BE2C (cell line): ENCODE data around the gene ZNRF2.

Source experiments
- DNase-seq: peaks from one replicate; pipeline ENCODE4 v3.0.0-alpha.2; 2020
- H3K27me3 ChIP-seq: fragments of 250-450 bp; sonication (Bioruptor Pico); 2 replicates; pipeline ENCODE4 v1.5.1; 2020; ENCODE audit warnings: mild to moderate bottlenecking
- H3K36me3 ChIP-seq: fragments of 250-450 bp; sonication (Bioruptor Pico); 2 replicates; pipeline ENCODE4 v1.5.1; 2020; ENCODE audit warnings: mild to moderate bottlenecking
- H3K4me1 ChIP-seq: fragments of 250-450 bp; sonication (Bioruptor Pico); 2 replicates; pipeline ENCODE4 v1.5.1; 2020
- H3K4me3 ChIP-seq: 2 replicates; pipeline ENCODE4 v1.5.1; 2011; ENCODE audit warnings: low read depth, low read length
- H3K9me3 ChIP-seq: fragments of 250-450 bp; sonication (Bioruptor Pico); 2 replicates; pipeline ENCODE4 v1.5.1; 2020
- CTCF ChIP-seq: IDR thresholded peaks from 2 replicates; pipeline ENCODE4 v1.5.1; 2012; ENCODE audit warnings: mild to moderate bottlenecking, low read depth, low read length

The ZNRF2 gene

GRCh38 chr7:30313348-30313747 lies 29.0 kb downstream of the ZNRF2 start:
- no peak for TF ChIP-seq CTCF
- DNase-seq: no peak
- H3K27me3 ChIP-seq: no peaks in the 10 kb centered on the region

GRCh38 chr7:30313793-30314192 lies 29.4 kb downstream of the ZNRF2 start:
- DNase-seq: no peak
- Histone ChIP-seq H3K4me1 (no peaks in the 10 kb centered on the region), H3K36me3 (no peaks in the 10 kb centered on the region), H3K9me3 (no peaks in the 10 kb centered on the region), H3K27me3 (no peaks in the 10 kb centered on the region), H3K4me3 (no peak overlapping the region)
- no peak for TF ChIP-seq CTCF

More at GRCh38 chr7:30313348-30313747, 29.0 kb downstream of the ZNRF2 start:
- no peak overlapping the region for H3K4me3 ChIP-seq
- no peaks in the 10 kb centered on the region for H3K36me3 ChIP-seq
- H3K4me1 ChIP-seq: no peaks in the 10 kb centered on the region
- no peaks in the 10 kb centered on the region for H3K9me3 ChIP-seq

GRCh38 chr7:30315589-30315988 lies 31.2 kb downstream of the ZNRF2 start:
- no peak overlapping the region for H3K4me3 ChIP-seq
- TF ChIP-seq CTCF: no peak
- H3K9me3 ChIP-seq: no peaks in the 10 kb centered on the region
- no peaks in the 10 kb centered on the region for H3K4me1 ChIP-seq
- H3K27me3 ChIP-seq: no peaks in the 10 kb centered on the region
- no peak for DNase-seq
- H3K36me3 ChIP-seq: no peaks in the 10 kb centered on the region

GRCh38 chr7:30320392-30320791 lies 36.0 kb downstream of the ZNRF2 start:
- Histone ChIP-seq H3K36me3 (no peaks in the 10 kb centered on the region), H3K27me3 (no peaks in the 10 kb centered on the region), H3K4me1 (0 out of 2 replicates have a peak, but pooled peaks cover 4% of the 10 kb centered on the region), H3K4me3 (no peak overlapping the region), H3K9me3 (no peaks in the 10 kb centered on the region)
- TF ChIP-seq CTCF: no peak
- DNase-seq: no peak

GRCh38 chr7:30321089-30321881 lies 36.9 kb downstream of the ZNRF2 start:
- H3K4me1 ChIP-seq: 0 out of 2 replicates have a peak, but pooled peaks cover 4% of the 10 kb centered on the region
- peak overlapping the region; percentile 53 for H3K4me3 ChIP-seq
- peak; percentile 26 for DNase-seq

More at GRCh38 chr7:30321089-30321881, 36.9 kb downstream of the ZNRF2 start:
- Histone ChIP-seq H3K9me3 (no peaks in the 10 kb centered on the region), H3K36me3 (no peaks in the 10 kb centered on the region), H3K27me3 (no peaks in the 10 kb centered on the region)
- no peak for TF ChIP-seq CTCF
